ENCODE measurements around the gene FBXO34. TPM values are rescaled to one million over a fixed set of nuclear protein-coding genes. Genes with fewer than 3 reads are reported as not detected.

The FBXO34 gene
- total RNA-seq, 2 experiments from 2014 or later, result 26.3 to 28.8 TPM

- peaks cover 59% of the 10 kb centered on the region for H3K79me2 ChIP-seq (ENCODE audit: insufficient read depth, low read depth, low read length)
- H3K27ac ChIP-seq (ENCODE audit: low read depth, low read length, poor library complexity, severe bottlenecking), result no peak overlapping the region
- H3K4me3 ChIP-seq (ENCODE audit: low read depth, low read length, poor library complexity, severe bottlenecking), result peak overlapping the region; percentile 93
- peak overlapping the region; percentile 94 for H3K4me2 ChIP-seq (ENCODE audit: low read length)
- no peak overlapping the region for H2AFZ ChIP-seq (ENCODE audit: low read length)
- peaks cover 7% of the 10 kb centered on the region for H3K36me3 ChIP-seq (ENCODE audit: insufficient read depth, low read length)
- ChIA-PET CTCF (ENCODE audit: unreplicated experiment) (no interaction called here), POLR2A (interaction anchor here (0.7 to 1.2 kb wide), 4 partner anchors 9 to 83 kb away, joined by 3 read pairs; no protein-coding TSS in a partner anchor)
- H3K9me3 ChIP-seq (ENCODE audit: low read length), result no peaks in the 10 kb centered on the region
- no TSS peak for BruUV-seq (replicated peaks)
- TF ChIP-seq CTCF (conservative IDR thresholded peaks at IDR 0.05; ENCODE audit: low read length) (no peak), EZH2phosphoT487 (IDR thresholded peaks at IDR 0.05; ENCODE audit: borderline replicate concordance, low read depth, low read length) (no peak)
- H3K9me2 ChIP-seq (ENCODE audit: insufficient read depth, low read length), result no peaks in the 10 kb centered on the region
- intact Hi-C loops (cut with micrococcal nuclease; ENCODE audit: unreplicated experiment), result loop anchor here (5.0 to 10.0 kb wide), 5 partner anchors 81 to 371 kb away; partner anchors contain the start of genes ATG14, DLGAP5, GCH1 and KTN1
- DNase-seq (ENCODE audit: low spot score), result no peak
- peaks cover 56% of the 10 kb centered on the region for H3K4me1 ChIP-seq (ENCODE audit: insufficient read depth, low read length, poor library complexity, severe bottlenecking)
- peaks cover 11% of the 10 kb centered on the region; the same call in 1 of the 2 replicates for H4K20me1 ChIP-seq (ENCODE audit: insufficient read depth, low read length)
These were observed 1.7 kb downstream of the FBXO34 start for GRCh38 chr14:55272922-55273321.

- Histone ChIP-seq H3K4me2 (ENCODE audit: low read length) (peak overlapping the region; percentile 94; the same call in 1 of the 2 replicates), H3K9me3 (ENCODE audit: low read length) (no peaks in the 10 kb centered on the region), H3K4me3 (ENCODE audit: low read depth, low read length, poor library complexity, severe bottlenecking) (no peak overlapping the region), H4K20me1 (ENCODE audit: insufficient read depth, low read length) (peaks cover 11% of the 10 kb centered on the region; the same call in 1 of the 2 replicates), H2AFZ (ENCODE audit: low read length) (no peak overlapping the region), H3K9me2 (ENCODE audit: insufficient read depth, low read length) (no peaks in the 10 kb centered on the region), H3K27ac (ENCODE audit: low read depth, low read length, poor library complexity, severe bottlenecking) (no peak overlapping the region), H3K36me3 (ENCODE audit: insufficient read depth, low read length) (peaks cover 10% of the 10 kb centered on the region), H3K4me1 (ENCODE audit: insufficient read depth, low read length, poor library complexity, severe bottlenecking) (peaks cover 65% of the 10 kb centered on the region), H3K79me2 (ENCODE audit: insufficient read depth, low read depth, low read length) (peaks cover 70% of the 10 kb centered on the region)
- DNase-seq (ENCODE audit: low spot score), result no peak
- ChIA-PET POLR2A (interaction anchor here (0.6 to 1.0 kb wide), 5 partner anchors 22 to 308 kb away, joined by 3 to 5 read pairs (median 3); no protein-coding TSS in a partner anchor), CTCF (ENCODE audit: unreplicated experiment) (no interaction called here)
- no TSS peak for BruUV-seq (replicated peaks)
- TF ChIP-seq EZH2phosphoT487 (IDR thresholded peaks at IDR 0.05; ENCODE audit: borderline replicate concordance, low read depth, low read length) (no peak), CTCF (conservative IDR thresholded peaks at IDR 0.05; ENCODE audit: low read length) (no peak)
- intact Hi-C loops (cut with micrococcal nuclease; ENCODE audit: unreplicated experiment), result loop anchor here (5.0 to 10.0 kb wide), 5 partner anchors 82 to 372 kb away; partner anchors contain the start of genes ATG14, DLGAP5, GCH1 and KTN1
These were observed 2.9 kb downstream of the FBXO34 start for GRCh38 chr14:55274146-55274545.

- intact Hi-C loops (cut with micrococcal nuclease; ENCODE audit: unreplicated experiment), result loop anchor here (5.0 to 10.0 kb wide), 5 partner anchors 82 to 372 kb away; partner anchors contain the start of genes ATG14, DLGAP5, GCH1 and KTN1
- no peak for DNase-seq (ENCODE audit: low spot score)
- peaks cover 11% of the 10 kb centered on the region; the same call in 1 of the 2 replicates for H4K20me1 ChIP-seq (ENCODE audit: insufficient read depth, low read length)
- H3K4me3 ChIP-seq (ENCODE audit: low read depth, low read length, poor library complexity, severe bottlenecking), result no peak overlapping the region
- no TSS peak for BruUV-seq (replicated peaks)
- peaks cover 76% of the 10 kb centered on the region for H3K79me2 ChIP-seq (ENCODE audit: insufficient read depth, low read depth, low read length)
- peaks cover 10% of the 10 kb centered on the region for H3K36me3 ChIP-seq (ENCODE audit: insufficient read depth, low read length)
- H2AFZ ChIP-seq (ENCODE audit: low read length), result no peak overlapping the region
- CTCF ChIA-PET (ENCODE audit: unreplicated experiment), result no interaction called here
- H3K9me2 ChIP-seq (ENCODE audit: insufficient read depth, low read length), result no peaks in the 10 kb centered on the region
- peaks cover 65% of the 10 kb centered on the region for H3K4me1 ChIP-seq (ENCODE audit: insufficient read depth, low read length, poor library complexity, severe bottlenecking)
- no peak overlapping the region for H3K27ac ChIP-seq (ENCODE audit: low read depth, low read length, poor library complexity, severe bottlenecking)
- H3K4me2 ChIP-seq (ENCODE audit: low read length), result peak overlapping the region; percentile 20; the same call in 1 of the 2 replicates
- no peaks in the 10 kb centered on the region for H3K9me3 ChIP-seq (ENCODE audit: low read length)
- POLR2A ChIA-PET, result interaction anchor here (0.6 to 1.1 kb wide), 5 partner anchors 22 to 76 kb away, joined by 3 to 5 read pairs (median 3); no protein-coding TSS in a partner anchor
- TF ChIP-seq EZH2phosphoT487 (IDR thresholded peaks at IDR 0.05; ENCODE audit: borderline replicate concordance, low read depth, low read length) (no peak), CTCF (conservative IDR thresholded peaks at IDR 0.05; ENCODE audit: low read length) (no peak)
These were observed 3.5 kb downstream of the FBXO34 start for GRCh38 chr14:55274751-55275150.
